Measurements from ENCODE around the gene CFAP119.

Gene CFAP119

GRCh38 chr16:30731411-30731810 is 30.5 kb downstream of the CFAP119 start:
- DNase-seq (ENCODE audit: low spot score) = no peak
- TF ChIP-seq, protein P1, sequence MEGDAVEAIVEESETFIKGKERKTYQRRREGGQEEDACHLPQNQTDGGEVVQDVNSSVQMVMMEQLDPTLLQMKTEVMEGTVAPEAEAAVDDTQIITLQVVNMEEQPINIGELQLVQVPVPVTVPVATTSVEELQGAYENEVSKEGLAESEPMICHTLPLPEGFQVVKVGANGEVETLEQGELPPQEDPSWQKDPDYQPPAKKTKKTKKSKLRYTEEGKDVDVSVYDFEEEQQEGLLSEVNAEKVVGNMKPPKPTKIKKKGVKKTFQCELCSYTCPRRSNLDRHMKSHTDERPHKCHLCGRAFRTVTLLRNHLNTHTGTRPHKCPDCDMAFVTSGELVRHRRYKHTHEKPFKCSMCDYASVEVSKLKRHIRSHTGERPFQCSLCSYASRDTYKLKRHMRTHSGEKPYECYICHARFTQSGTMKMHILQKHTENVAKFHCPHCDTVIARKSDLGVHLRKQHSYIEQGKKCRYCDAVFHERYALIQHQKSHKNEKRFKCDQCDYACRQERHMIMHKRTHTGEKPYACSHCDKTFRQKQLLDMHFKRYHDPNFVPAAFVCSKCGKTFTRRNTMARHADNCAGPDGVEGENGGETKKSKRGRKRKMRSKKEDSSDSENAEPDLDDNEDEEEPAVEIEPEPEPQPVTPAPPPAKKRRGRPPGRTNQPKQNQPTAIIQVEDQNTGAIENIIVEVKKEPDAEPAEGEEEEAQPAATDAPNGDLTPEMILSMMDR (IDR thresholded peaks at IDR 0.05; ENCODE audit: extremely low read depth, missing control alignments) = no peak

GRCh38 chr16:30728899-30729672 is 32.8 kb downstream of the CFAP119 start:
- TF ChIP-seq, protein P1 (IDR thresholded peaks at IDR 0.05; ENCODE audit: extremely low read depth, missing control alignments) = no peak
- DNase-seq (ENCODE audit: low spot score) = no peak

DNA sequence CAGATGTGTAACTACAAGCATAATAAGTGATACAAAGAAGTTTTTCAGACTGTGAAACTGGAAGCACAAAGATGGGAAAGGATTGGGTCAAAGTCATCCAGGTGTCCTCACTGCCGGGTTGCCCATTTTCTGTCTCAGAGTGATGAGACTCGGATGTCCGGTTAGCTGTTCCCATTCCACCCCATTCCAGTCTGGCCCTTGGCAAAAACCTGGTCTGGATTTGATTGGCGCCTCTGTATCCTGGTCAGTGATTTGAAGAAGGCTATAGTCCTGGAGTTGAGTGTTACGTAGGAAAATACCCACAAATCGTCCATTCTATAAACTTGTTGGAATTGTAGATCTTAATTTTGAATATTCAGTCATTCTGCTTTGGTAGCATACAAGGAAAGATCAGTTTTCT is 33.5 kb downstream of the CFAP119 start:
- TF ChIP-seq, protein P1 (IDR thresholded peaks at IDR 0.05; ENCODE audit: extremely low read depth, missing control alignments) = no peak
- no peak for DNase-seq (ENCODE audit: low spot score)

DNA sequence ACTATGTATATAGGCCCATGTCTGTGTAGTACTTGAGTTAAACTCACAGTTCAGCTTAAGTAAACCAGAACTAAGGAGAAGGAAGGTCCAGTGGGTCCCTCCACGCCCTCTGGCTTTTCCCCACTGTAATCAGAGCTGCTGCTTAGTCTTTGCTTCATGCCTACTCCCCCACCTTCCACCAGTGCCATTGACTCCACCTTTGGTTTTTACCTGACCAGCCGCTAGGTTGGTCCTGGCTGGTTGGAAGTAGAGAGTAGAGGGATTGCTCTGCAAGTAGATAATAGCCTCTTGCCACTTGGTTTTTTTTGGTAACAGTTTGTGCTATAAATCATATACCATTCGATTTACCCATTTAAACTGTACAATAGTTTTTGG is 36.5 kb downstream of the CFAP119 start:
- TF ChIP-seq, protein P1 (IDR thresholded peaks at IDR 0.05; ENCODE audit: extremely low read depth, missing control alignments) = no peak

GRCh38 chr16:30724641-30725417 is 37.0 kb downstream of the CFAP119 start:
- TF ChIP-seq, protein P1 (IDR thresholded peaks at IDR 0.05; ENCODE audit: extremely low read depth, missing control alignments) = no peak
- no peak for DNase-seq (ENCODE audit: low spot score)

More for the DNA sequence above, 36.5 kb downstream of the CFAP119 start:
- no peak for DNase-seq (ENCODE audit: low spot score)

DNA sequence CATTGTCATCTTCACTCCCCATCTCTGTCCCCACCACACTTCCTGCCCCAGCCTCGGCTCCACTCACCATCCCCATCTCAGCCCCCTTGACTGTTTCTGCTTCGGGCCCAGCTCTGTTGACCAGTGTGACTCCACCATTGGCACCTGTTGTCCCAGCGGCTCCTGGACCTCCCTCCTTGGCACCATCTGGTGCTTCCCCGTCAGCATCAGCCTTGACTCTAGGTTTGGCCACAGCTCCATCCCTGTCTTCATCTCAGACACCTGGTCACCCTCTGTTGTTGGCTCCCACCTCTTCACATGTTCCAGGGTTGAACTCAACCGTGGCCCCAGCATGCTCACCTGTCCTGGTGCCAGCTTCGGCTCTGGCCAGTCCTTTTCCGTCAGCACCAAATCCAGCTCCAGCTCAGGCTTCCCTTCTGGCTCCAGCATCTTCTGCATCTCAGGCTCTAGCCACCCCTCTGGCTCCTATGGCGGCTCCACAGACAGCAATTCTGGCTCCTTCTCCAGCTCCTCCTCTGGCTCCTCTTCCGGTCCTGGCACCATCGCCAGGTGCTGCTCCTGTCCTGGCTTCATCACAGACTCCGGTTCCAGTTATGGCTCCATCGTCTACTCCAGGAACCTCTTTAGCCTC is 38.0 kb downstream of the CFAP119 start:
- TF ChIP-seq, protein P1 (IDR thresholded peaks at IDR 0.05; ENCODE audit: extremely low read depth, missing control alignments) = no peak
- no peak for DNase-seq (ENCODE audit: low spot score)

GRCh38 chr16:30722916-30723315 is 38.9 kb downstream of the CFAP119 start:
- TF ChIP-seq, protein P1 (IDR thresholded peaks at IDR 0.05; ENCODE audit: extremely low read depth, missing control alignments) = no peak
- DNase-seq (ENCODE audit: low spot score) = no peak
